Ovary (tissue), 3 donors: Measurements from ENCODE around the gene NID2.

Experiments used
- CTCF ChIP-seq, 3 donors: fragments of 450-650 bp in 2 of 3; fragments of 200-600 bp in 1 of 3; IDR thresholded peaks; one replicate each; pipeline versions ENCODE4 v1.5.1 to v1.8.0; 2016 to 2022; ENCODE audit warnings: antibody characterized with exemption in 3 of 3, mild to moderate bottlenecking in 1 of 3
- EP300 ChIP-seq: sonication (generic); formaldehyde crosslinking; IDR thresholded peaks from one replicate; pipeline ENCODE4 v1.6.1; 2017; ENCODE audit warnings: antibody characterized with exemption
- POLR2A ChIP-seq: fragments of 450-650 bp; IDR thresholded peaks from one replicate; pipeline ENCODE4 v1.6.1; 2017; ENCODE audit warnings: antibody characterized with exemption, mild to moderate bottlenecking, moderate library complexity
- donor health status: DM: no; HTN: no; CAD: no.

DNA sequence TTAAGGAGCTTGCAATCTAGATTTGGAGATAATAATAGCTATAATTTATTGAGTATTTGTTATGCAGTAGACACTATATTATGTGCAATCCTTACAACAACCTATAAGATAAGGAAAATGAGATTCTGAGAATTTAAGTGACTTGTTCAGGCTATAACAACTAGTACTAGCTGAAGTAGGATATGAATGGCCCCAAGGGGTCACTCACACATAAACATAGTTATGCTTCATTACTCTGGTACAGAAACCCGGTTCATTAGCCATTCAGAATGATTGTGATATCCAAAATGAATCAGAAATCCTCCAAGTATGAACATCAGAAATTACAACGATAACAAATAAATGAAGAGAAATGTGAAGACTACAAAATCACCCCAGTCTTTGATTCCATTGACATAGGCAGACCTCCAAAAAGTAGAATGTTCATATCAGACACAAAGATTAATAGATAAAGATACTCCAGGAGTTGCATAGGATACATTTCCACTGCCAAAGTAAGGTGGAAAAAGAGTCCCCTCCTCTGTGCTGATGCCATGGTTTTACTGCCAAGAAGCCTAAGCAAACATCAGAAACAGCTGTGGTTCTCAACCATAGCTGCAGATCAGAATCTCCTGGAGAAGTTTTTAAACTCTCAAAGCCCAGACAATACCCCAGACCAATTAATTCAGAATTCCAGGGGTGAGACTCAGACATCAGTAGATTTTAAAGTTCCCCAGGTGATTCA, 8.6 kb upstream of the NID2 start:
- TF ChIP-seq CTCF (IDR thresholded peaks at IDR 0.05) (no peak), POLR2A (no peak), EP300 (no peak)
